ENCODE data around the gene C2orf92.
"Not testable (repeated sequence)": the region's sequence is repeated elsewhere in the genome, so short reads cannot be mapped to it uniquely, and the experiment has no call there.

Gene C2orf92

DNA sequence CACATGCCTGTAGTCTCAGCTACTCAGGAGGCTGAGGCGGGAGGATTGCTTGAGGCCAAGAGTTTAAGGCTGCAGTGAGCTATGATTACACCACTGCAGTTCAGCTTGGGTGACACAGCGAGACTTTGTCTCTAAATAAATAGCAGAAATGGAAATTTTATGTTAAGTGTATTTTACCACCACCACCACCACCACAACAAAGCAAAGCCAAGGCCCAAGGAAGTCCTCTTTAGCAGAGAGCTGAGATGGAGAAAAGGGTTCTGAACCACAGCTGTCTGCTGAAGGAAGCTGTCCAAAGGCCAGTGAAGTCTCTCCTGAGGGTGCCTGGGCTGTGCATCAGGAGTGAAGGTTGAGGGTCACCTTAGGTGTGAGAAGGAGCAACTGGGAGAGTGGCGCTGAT, 17.7 kb downstream of the C2orf92 start:
- H3K27ac ChIP-seq, H3K4me3 ChIP-seq: not testable (repeated sequence)

DNA sequence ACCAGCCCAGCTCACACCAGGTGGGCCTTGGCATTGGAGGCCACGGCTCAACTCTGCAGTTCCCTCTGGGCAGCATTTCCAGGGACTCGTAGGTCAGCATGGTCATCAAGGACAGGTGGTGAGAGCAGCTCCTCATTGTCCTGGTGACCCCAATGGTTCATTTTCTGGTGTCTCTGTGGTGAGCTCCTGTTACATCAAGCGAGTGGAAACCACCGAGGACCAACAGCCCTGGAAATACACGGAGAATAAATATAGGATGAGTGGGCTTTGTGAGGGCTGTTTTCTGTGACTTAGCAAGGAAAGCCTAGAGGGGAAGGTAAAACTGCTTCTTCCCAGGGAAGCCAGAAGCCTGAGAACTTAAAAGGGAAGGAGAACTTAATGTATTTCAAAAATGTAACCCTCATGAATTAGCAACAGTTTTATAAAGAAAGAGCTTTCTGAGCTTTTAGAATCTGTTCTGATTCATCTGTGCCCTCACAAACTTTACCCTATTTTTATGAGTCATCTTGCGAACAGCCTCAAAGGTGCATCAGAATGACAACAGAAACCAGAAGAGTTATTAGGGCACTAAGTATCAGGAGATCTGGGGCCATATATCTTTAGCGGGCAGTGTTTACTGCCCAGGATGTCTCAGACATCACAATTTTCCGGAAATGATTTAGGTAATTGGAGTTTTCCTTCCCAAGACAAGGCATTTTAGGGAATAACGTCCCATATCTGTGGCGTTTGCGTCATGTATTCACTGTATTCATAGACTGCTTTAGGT, 18.7 kb downstream of the C2orf92 start:
- Histone ChIP-seq H3K4me3 (no peak overlapping the region), H3K27ac (peak overlapping the region in 1 of 21 experiments; percentile 51)

DNA sequence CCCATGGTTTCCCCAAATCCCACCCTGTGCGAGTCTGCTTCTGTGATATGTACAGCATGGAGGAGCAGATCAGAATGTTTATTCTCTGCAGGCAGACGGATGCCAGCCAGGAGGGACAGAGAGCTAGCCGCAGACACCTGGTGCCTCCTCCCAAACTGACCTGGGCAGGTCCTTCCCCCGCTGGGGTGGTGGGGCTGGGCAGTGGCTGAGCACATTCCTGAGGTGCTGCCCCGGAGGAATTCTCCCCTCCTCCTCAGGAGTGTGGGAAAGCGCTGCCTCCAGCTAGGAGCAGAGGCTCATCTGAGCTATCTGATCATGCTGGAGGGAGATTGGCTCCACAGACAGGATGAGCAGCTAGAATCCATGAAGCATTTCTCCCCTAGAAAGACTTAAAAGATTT, 21.7 kb downstream of the C2orf92 start:
- Histone ChIP-seq H3K27ac (no peak overlapping the region), H3K4me3 (no peak overlapping the region)

DNA sequence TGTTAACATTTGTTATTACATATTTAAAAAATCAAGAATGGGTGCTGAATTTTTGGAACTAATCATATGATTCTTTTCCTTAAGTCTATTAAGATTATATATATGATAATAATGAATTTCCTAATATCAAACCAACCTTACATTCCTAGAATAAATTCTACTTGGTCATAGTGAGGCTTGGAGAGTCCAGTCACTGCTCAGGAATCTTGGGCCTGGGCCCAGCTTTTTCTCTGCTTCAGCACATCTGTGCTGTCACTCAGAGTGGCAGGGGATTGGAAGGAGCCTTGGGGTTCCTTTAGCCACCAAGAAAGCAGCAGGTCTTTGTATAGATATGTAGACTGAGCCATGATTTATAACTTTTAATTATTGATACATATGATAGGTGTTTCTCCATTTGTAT, 24.0 kb downstream of the C2orf92 start:
- Histone ChIP-seq H3K27ac (no peak overlapping the region), H3K4me3 (no peak overlapping the region)

DNA sequence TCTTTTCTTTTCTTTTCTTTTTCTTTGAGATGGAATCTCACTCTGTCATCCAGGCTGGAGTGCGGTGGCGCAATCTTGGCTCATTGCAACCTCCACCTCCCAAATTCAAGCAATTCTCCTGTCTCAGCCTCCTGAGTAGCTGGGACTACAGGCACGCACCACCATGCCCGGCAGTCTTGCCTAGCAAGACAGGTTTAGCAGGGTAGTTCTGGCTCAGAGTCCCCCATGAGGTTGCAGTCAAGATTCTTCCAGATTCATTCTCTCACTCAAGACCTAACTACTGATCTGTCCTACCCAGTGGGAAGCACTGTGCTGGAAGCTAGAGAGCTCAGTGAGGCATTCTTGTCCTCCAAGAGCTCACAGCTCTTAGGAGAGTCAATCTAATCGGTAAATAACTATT, 26.2 kb downstream of the C2orf92 start:
- H3K27ac ChIP-seq = no peak overlapping the region
- no peak overlapping the region for H3K4me3 ChIP-seq

DNA sequence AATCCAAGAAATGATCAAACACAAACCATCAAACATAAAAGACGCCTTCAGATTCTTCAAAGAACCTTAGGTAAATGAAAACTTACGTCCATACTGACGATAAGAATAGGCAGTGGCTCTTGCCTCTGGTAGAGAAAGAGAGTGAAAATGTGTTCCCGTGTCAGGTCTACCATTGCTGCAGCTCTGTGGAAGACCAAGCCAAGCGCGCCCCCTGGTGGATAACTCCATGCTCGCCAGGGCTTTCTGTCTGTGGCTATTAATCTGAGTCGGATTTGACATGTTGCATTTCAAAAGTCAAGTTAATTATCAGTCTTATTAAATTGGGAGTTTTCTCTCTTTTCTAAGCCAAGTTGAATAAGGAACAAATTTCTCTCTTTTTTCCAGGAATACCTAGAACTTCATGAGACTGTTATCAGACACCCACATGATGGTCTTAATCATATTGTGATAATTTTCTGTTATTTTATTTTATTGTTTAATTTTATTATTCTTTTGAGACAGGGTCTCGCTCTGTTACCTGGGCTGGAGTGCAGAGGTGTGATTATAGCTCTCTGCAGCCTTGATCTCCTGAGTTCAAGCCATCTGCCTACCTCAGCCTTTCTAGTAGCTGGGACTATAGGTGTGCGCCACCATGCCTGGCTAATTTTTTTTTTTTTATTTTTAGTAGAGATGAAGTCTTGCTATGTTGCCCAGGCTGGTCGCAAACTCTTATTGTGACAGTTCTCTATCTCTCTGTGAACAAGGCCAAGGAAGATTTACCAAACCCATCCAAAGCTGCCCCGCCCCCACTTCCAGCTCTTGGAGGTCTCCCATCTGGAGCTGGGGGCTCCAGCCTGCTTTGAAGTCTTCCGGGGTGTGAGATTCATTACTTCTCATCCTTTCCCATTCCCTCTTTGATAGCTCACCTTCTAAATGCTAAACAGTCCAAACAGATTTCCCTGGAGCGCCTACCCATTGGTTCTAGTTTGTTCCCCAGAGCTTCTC, 28.0 kb downstream of the C2orf92 start:
- Histone ChIP-seq H3K4me3 (no peak overlapping the region), H3K27ac (no peak overlapping the region)

DNA sequence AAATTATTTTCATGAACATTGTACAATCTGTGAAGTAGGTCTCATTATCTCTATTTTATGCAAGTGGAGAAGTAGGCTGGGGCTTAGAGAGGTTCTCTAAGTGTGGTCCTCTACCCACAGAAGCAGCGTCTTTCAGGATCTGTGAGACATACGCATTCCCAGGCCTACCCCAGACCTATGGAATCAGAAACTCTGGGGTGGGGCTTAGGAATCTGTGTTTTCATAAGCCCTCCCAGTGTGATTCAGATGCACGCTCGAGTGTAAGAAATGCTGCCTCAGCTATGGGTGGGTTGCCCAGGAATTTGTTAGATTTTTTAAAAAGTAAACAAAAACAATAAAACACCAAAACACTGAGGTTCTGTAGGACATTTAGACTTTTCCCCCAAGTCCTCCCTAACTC, 29.0 kb downstream of the C2orf92 start:
- no peak overlapping the region for H3K4me3 ChIP-seq
- H3K27ac ChIP-seq = no peak overlapping the region

DNA sequence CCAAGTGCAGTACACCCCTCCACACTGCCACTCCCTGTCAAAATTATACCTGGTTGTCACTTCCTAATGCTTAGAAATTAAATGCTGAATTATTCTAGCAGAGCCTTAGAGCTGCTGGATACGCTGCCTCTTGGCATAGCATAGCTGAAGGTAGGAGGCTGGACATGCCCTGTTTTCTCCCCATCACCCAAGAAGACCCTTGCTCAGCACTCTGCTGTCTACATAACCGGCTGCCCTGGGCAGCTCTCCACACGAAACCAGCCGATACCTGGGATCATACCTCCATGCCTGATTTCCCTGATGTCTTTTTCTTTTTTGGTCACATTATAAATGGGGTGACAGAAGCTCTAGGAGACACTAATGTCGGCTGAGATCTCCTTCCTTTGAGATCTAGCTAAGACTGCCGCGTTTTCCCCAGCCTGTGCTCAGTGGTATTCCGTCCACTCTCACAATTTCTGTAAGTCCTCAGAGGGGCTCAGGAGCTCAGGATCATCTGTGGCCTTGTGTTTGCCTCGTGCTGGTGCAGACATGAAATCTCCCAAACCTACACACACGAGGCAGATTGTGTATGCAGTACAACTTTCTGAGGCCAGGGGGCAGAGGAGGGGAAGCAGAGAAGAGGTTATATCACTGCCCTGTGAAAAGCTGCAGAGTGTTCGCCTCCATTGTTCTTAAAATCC, 30.4 kb downstream of the C2orf92 start:
- Histone ChIP-seq H3K27ac (no peak overlapping the region), H3K4me3 (no peak overlapping the region)

DNA sequence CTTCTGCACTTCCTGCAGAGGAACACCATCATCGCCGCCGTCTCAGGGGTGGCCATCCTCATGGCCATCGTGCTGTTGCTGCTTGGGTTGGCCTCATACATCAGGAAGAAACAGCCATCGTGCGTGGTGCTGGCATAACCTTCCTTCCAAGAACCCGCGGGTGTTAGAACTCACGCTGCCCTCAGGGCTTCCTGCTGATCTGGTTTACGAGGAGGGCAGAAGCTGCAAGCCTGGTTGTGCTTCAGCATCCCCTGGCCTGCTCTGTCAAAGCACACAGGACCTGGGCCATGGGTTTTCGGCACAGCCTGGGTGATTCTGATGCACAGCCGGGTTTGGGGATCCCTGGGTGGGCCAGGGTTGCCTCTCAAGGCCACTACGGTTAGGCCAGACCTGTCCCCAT, 31.7 kb downstream of the C2orf92 start:
- Histone ChIP-seq H3K27ac (no peak overlapping the region), H3K4me3 (no peak overlapping the region)

DNA sequence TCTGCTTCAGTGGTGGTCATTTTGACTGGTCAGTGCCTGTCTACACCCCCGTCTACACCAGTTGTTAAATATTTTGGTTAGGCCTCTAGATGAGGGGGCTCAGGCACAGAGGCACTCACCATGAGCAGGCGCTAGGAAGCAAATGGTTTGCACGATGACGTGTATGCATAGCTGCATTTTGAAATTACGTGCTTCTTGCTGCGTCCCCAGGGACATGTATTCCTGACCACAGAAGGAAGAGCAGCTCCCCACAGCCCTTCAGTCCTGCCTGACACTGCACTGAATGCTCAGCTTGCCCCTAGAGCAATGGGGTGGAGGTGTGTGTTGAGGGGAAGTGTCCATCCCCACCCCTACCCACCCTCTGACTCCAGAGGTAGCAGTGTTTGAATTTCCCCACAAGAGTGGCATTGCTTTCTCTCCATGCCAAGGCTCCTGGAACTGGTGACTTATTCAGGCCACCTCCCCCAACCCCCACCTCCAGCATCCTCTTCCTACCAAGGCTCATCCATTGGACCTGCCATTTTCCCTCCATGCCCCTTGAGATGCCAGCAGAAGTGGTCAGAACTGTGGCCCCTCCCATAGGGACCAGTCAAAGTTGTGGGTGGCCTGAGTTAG, 32.4 kb downstream of the C2orf92 start:
- Histone ChIP-seq H3K27ac (no peak overlapping the region), H3K4me3 (no peak overlapping the region)

DNA sequence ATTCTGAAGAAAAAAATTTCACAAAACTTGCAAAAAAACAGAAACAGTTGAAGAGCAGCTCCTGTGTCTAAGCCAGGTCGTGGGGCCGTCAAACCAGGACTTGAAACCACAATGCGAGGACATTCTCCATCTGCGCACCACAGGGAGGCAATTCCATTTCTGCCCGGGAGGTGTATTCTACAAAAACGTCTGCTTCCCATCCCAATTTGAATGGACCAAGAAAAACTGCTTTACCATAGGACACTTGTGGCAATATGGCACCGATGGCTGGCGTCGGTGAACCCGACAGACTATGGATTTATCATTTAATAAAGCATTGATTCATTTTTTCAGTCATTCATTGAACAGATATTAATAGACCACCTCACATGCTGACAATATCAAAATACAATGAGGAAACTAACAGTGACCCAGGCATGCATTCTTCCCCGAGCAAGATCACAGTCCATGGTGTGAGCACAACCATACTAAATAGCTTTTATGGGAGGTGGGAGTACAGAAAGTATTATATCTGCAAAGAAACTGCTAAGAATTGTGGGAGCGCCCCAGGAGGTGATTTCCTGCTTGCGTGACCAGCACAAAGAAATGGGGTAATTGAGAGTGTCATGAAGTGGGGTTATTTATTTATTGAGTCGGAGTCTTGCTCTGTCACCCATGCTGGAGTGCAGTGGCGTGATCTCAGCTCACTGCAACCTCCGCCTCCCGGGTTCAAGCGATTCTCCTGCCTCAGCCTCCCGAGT, 33.4 kb downstream of the C2orf92 start:
- Histone ChIP-seq H3K4me3 (no peak overlapping the region), H3K27ac (no peak overlapping the region)

DNA sequence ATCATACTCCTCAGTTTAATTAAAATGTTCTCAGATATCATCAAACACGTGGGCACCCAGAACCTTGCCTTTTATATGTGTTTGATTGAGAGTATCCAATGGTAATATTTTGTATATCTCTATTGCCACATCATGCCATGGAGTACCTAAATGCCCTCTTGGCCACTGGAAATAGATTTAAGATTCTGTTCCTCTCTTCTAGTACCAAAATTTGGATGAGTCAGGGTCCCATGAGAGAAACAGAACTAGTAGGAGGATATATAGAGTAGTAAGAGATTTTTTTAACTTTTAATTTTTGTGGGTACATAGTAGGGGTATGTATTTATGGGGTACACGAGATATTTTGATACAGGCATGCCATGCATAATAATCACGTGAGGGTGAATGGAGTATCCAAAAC, 34.2 kb downstream of the C2orf92 start:
- Histone ChIP-seq H3K27ac (no peak overlapping the region), H3K4me3 (no peak overlapping the region)

DNA sequence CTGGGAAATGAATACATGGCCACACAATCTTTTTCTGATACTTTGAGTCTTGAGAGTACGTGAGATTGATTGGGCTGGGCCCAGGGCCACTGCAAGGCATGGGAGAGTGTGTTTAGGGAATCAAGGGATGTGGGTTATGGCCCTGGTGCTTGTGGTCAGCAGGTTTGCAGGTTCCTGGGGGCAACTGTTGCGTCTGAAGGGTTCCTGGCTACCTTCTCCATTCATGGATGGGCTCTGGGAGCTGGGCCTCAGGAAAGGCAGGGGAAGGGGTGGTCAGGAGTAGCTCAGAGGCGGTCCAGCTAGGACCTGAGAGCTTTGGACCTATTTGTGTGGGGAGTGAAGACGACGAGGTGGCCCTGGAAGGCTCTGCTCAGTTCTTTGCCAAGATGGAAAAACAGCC, 35.5 kb downstream of the C2orf92 start:
- Histone ChIP-seq H3K4me3 (no peak overlapping the region), H3K27ac (no peak overlapping the region)

DNA sequence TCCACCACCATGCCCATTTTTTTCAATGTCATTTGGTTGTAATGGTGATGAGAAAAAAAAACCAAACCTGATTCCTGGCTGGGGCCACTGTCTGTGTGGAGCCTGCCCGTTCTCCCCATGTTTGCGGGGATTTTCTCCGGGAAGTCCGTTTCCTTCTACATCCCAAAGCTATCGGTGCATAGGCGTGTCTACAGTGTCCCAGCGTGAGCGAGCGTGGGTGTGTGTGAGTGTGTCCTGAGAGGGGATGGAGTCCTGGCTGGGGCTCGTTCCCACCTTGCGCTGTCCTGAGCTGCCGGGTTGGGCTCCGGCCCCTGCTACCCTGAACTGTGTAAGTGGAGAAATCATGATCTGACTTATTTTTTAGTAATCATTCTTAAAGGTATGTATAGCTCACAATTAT, 36.6 kb downstream of the C2orf92 start:
- H3K27ac ChIP-seq = no peak overlapping the region
- no peak overlapping the region for H3K4me3 ChIP-seq

DNA sequence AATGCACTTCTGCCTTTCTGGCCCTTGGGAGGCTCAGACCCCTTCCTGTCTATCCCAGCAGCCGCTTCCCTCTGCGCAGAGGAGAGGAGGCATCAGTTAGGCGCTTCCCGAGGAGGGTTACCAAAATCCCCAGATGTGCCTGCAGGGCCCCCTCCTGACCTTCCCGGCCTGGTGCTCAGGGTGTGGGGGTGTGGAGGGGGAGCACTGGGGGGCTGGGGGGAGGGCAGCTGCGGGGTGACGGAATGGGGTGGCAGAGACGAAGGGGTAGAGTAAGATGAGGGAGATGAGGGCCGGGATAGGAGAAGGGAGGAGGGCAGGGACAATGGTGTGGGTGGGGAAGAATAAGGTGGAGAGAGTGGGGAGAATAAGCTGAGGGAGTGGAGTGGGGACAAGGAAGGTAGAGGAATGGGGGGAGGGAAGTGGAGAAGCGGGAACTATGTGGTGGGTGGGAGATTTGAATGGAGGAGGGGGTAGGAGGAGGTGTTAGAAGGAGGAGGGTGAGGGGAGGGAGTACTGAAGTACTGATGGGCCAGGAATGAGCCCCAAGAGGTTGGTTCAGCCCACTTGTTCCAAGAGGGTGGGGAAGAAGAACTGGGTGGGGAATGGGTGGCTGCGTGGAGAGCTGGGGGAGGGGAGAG, 37.3 kb downstream of the C2orf92 start:
- Histone ChIP-seq H3K4me3 (no peak overlapping the region), H3K27ac (no peak overlapping the region)

DNA sequence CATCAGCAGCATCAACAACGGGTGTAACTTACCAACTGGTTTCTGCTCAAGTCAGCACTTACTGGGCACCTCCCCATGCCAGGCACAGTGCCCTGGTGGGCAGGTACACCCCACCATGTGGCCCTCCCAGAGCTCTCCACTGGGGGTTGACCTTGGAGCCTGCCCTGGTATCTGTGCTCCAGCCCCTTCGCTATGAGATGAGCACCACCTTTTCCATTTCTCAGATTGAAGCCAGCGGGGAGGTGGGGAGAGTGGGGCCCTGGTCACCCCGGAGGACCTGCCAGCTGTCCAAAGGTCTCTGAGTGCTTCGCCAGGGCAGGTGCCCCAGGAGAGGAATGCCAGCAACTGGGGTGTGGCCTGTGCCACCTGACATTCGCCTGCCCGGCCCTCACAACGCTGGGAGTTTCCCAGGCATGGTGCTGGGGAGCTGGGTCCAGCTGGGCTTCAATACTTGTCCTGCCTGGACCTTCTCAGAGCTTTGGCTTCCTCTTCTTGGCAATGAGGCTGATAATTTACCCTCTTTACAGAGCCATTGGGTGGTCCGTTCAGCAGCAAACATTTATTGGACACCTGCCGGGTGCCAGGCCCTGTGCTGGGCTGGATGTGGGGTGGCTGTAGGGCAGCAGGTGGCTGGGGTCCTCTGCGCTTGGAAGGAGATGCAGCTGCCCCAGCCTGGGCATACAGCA, 38.0 kb downstream of the C2orf92 start:
- Histone ChIP-seq H3K4me3 (no peak overlapping the region), H3K27ac (no peak overlapping the region)

DNA sequence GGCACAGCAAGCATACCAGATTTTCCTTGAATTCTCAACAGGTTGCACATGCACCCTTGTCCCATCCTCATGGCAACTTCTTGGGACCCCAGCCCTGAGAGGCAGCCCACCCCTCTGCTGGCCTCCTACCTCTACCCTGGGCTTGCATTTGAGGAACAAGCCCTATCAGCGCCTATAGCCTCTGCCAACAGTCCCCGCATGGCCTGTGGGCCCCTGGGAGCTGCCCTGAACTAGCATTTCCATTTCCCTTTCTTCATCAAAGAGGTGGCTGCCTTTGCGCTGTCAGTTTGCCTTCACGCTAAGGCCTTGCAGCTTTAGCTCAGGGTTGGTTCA, 38.5 kb downstream of the C2orf92 start:
- Histone ChIP-seq H3K4me3 (no peak overlapping the region), H3K27ac (no peak overlapping the region)

DNA sequence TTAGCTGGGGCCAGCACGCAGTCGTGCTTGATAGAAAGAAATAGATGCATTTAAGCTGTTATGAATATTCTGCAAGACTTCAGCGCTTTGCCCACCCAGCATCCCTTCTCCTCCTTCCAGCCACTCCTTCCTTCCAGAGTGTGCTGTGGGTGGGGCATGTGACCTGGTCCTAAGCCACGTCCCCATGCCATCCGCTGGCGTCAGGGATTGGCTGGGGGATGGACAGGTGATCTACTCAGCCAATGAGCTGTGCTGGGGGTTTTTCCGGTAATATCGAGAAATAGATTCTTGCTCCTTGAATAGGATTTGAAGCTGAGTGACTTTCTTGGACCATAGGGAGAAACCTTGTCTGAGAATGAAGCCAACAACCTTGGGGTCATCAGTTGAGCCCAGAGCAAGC, 39.1 kb downstream of the C2orf92 start:
- H3K27ac ChIP-seq = no peak overlapping the region
- H3K4me3 ChIP-seq = no peak overlapping the region

DNA sequence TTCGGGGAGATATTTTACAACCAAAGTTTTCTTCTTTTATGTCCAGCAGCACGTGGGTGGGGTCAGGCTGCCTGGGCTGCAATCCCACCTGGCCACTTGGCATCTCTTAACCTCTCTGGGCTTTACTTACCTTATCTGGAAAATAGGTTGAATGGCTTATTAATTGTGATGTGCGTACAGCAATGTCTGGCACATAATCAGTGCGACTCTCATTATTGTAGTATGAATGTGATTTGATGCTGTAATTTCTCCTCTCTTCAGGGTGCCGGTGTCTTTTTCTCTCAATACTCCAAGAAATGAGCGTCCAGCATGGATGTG, 41.8 kb downstream of the C2orf92 start:
- H3K4me3 ChIP-seq = no peak overlapping the region
- H3K27ac ChIP-seq = peak overlapping the region in 1 of 21 experiments; percentile 3
